ENCODE measurements around the gene MERTK.

GRCh38 chr2:112024896-112025491, 126.6 kb downstream of the MERTK start:
- TF ChIP-seq CTCF (conservative IDR thresholded peaks at IDR 0.05) (no peak), ZFX (IDR thresholded peaks at IDR 0.05) (no peak)

Data from C4-2B (cell line).